ENCODE results near the gene SDK1.

DNA sequence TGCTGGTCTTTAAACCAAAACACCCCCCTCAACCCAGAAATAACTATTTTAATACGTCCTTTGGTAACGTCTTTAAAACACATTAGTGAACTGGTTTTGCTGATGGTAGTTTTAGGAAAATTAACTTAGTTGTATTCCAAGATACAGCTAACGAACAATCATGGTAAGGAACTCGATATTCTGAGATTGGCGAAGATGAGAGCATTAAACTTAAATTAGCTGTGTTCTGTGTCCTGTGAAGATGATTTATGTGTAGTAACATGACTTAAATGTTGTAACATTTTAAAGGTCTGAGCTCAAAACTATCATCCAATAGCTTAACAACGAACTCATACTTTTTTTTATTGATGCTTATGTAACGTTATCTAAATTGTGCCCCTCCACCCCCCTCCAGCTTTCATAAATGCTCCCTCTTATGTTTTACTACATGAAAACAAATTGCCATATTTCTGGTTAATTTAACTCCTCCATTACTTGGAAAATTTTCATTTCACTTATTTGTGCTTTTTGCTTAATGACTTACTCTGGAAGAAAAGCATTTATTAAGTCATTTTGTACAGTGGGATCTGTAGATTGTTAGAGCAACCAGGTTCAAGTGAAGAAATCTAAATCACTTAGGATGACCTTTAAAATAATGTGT is 1.7 kb downstream of the SDK1 start:
- TF ChIP-seq EZH2 (IDR thresholded peaks at IDR 0.05; ENCODE audit: insufficient read depth, poor library complexity, severe bottlenecking) (no peak), EZH2phosphoT487 (IDR thresholded peaks at IDR 0.05; ENCODE audit: insufficient read depth, low read depth) (no peak)

Measured in GM23248 (cell line).